ENCODE data around the gene PDGFD.
A peak's percentile ranks its signal among the peaks of the same experiment; 100 is the strongest.

PDGFD gene

GRCh38 chr11:103940551-103940950 lies 223.4 kb downstream of the PDGFD start:
- Histone ChIP-seq H3K4me3 (IDR thresholded peaks at IDR 0.05; ENCODE audit: insufficient read depth, low read depth, low read length) (no peak overlapping the region), H3K79me2 (ENCODE audit: insufficient read depth, low read depth) (no peaks in the 10 kb centered on the region), H3K4me2 (no peak overlapping the region), H3K36me3 (ENCODE audit: insufficient read depth) (no peaks in the 10 kb centered on the region), H3K9ac (no peak overlapping the region), H3K27me3 (ENCODE audit: insufficient read depth, low read depth) (no peaks in the 10 kb centered on the region), H2AFZ (ENCODE audit: low read depth) (no peak overlapping the region), H3K4me1 (ENCODE audit: low read depth, poor library complexity, severe bottlenecking) (peaks cover 11% of the 10 kb centered on the region), H3K27ac (no peak overlapping the region), H4K20me1 (ENCODE audit: insufficient read depth) (no peaks in the 10 kb centered on the region)
- no peak for TF ChIP-seq CTCF (conservative IDR thresholded peaks at IDR 0.05; ENCODE audit: low read depth, low read length)

GRCh38 chr11:103939694-103940093 lies 224.3 kb downstream of the PDGFD start:
- H3K4me2 ChIP-seq: 0 out of 2 replicates have a peak overlapping the region, but pooled peaks have one; percentile 13
- H3K27ac ChIP-seq: no peak overlapping the region
- no peaks in the 10 kb centered on the region for H3K27me3 ChIP-seq (ENCODE audit: insufficient read depth, low read depth)
- peaks cover 11% of the 10 kb centered on the region for H3K4me1 ChIP-seq (ENCODE audit: low read depth, poor library complexity, severe bottlenecking)
- no peak for TF ChIP-seq CTCF (conservative IDR thresholded peaks at IDR 0.05; ENCODE audit: low read depth, low read length)
- H3K79me2 ChIP-seq (ENCODE audit: insufficient read depth, low read depth): no peaks in the 10 kb centered on the region
- H4K20me1 ChIP-seq (ENCODE audit: insufficient read depth): no peaks in the 10 kb centered on the region
- no peaks in the 10 kb centered on the region for H3K36me3 ChIP-seq (ENCODE audit: insufficient read depth)
- no peak overlapping the region for H3K9ac ChIP-seq
- no peak overlapping the region for H3K4me3 ChIP-seq (IDR thresholded peaks at IDR 0.05; ENCODE audit: insufficient read depth, low read depth, low read length)
- H2AFZ ChIP-seq (ENCODE audit: low read depth): no peak overlapping the region

GRCh38 chr11:103936059-103936458 lies 227.9 kb downstream of the PDGFD start:
- no peak overlapping the region for H3K4me2 ChIP-seq
- H3K36me3 ChIP-seq (ENCODE audit: insufficient read depth): no peaks in the 10 kb centered on the region
- H4K20me1 ChIP-seq (ENCODE audit: insufficient read depth): no peaks in the 10 kb centered on the region
- H2AFZ ChIP-seq (ENCODE audit: low read depth): no peak overlapping the region
- H3K4me1 ChIP-seq (ENCODE audit: low read depth, poor library complexity, severe bottlenecking): peaks cover 11% of the 10 kb centered on the region
- no peak overlapping the region for H3K9ac ChIP-seq
- H3K27me3 ChIP-seq (ENCODE audit: insufficient read depth, low read depth): no peaks in the 10 kb centered on the region
- TF ChIP-seq CTCF (conservative IDR thresholded peaks at IDR 0.05; ENCODE audit: low read depth, low read length): no peak
- no peaks in the 10 kb centered on the region for H3K79me2 ChIP-seq (ENCODE audit: insufficient read depth, low read depth)
- H3K27ac ChIP-seq: no peak overlapping the region
- H3K4me3 ChIP-seq (IDR thresholded peaks at IDR 0.05; ENCODE audit: insufficient read depth, low read depth, low read length): no peak overlapping the region

- no peaks in the 10 kb centered on the region for H3K27me3 ChIP-seq (ENCODE audit: insufficient read depth, low read depth)
- no peaks in the 10 kb centered on the region for H3K36me3 ChIP-seq (ENCODE audit: insufficient read depth)
- no peak overlapping the region for H3K4me3 ChIP-seq (IDR thresholded peaks at IDR 0.05; ENCODE audit: insufficient read depth, low read depth, low read length)
- no peak overlapping the region for H2AFZ ChIP-seq (ENCODE audit: low read depth)
- no peaks in the 10 kb centered on the region for H4K20me1 ChIP-seq (ENCODE audit: insufficient read depth)
- no peak for TF ChIP-seq CTCF (conservative IDR thresholded peaks at IDR 0.05; ENCODE audit: low read depth, low read length)
- no peak overlapping the region for H3K4me2 ChIP-seq
- no peak overlapping the region for H3K9ac ChIP-seq
- H3K4me1 ChIP-seq (ENCODE audit: low read depth, poor library complexity, severe bottlenecking): peaks cover 9% of the 10 kb centered on the region
- no peaks in the 10 kb centered on the region for H3K79me2 ChIP-seq (ENCODE audit: insufficient read depth, low read depth)
- H3K27ac ChIP-seq: no peak overlapping the region
Observed at GRCh38 chr11:103935219-103935618, 228.7 kb downstream of the PDGFD start.
